ENCODE results near the gene PIK3R1.

GRCh38 chr5:68217528-68217927 is 2.0 kb downstream of the PIK3R1 start:
- TF ChIP-seq TAF1 (IDR thresholded peaks at IDR 0.05; ENCODE audit: borderline replicate concordance, low read depth, low read length) (no peak), POLR2AphosphoS5 (IDR thresholded peaks at IDR 0.05; ENCODE audit: low read depth, low read length) (no peak)

Data from GM12892 (cell line).